SK-N-SH (cell line): ENCODE measurements around the gene WWOX. TPM values are rescaled to one million over a fixed set of nuclear protein-coding genes. Genes with fewer than 3 reads are reported as not detected.

Experiments used
- CTCF ChIA-PET: fragments of 300-600, 350-600 bp; formaldehyde crosslinking; extraction: SDS; loops from one replicate; lab custom pipeline; 2021; lab: Yijun Ruan, JAX
- POLR2A ChIA-PET: fragments of 350-600 bp; sonication (Branson Sonifier 250); formaldehyde crosslinking; extraction: SDS; loops from one replicate; lab custom pipeline; 2020; ENCODE audit warnings: antibody characterized with exemption, inconsistent platforms; lab: Yijun Ruan, JAX
- DNase-seq: peaks from one replicate; pipeline ENCODE4 v3.0.0; 2012
- H2AFZ ChIP-seq: fragments of 200-600 bp; sonication (generic); 2 replicates; pipeline ENCODE4 v1.8.1; 2016; ENCODE audit warnings: antibody characterized with exemption, mild to moderate bottlenecking, low read depth
- H3F3A ChIP-seq: fragments of 200-600 bp; sonication (generic); replicated peaks from 2 replicates; pipeline ENCODE3; 2016; ENCODE audit warnings: antibody characterized with exemption, mild to moderate bottlenecking; ENCODE audit not compliant: insufficient read depth
- H3K27ac ChIP-seq, 2 experiments: fragments of 200-500 bp in 1 of 2; fragments of 200-600 bp in 1 of 2; sonication (Bioruptor generic) in 1 of 2; sonication (generic), shearing (Covaris generic) in 1 of 2; 2 replicates each; pipeline versions ENCODE4 v1.5.1 to v1.6.1; 2014 to 2016; ENCODE audit warnings: low read depth in 2 of 2, inconsistent platforms in 1 of 2, low read length in 1 of 2, mild to moderate bottlenecking in 1 of 2, mixed read lengths in 1 of 2
- H3K27me3 ChIP-seq: fragments of 200-600 bp; sonication (generic), shearing (Covaris generic); 2 replicates; pipeline ENCODE4 v1.6.1; 2016; ENCODE audit warnings: mixed run types; ENCODE audit not compliant: insufficient read depth
- H3K36me3 ChIP-seq, 2 experiments: fragments of 200-500 bp in 1 of 2; fragments of 200-600 bp in 1 of 2; sonication (Bioruptor generic) in 1 of 2; sonication (generic) in 1 of 2; replicated peaks in 1 of 2; 2 replicates each; pipeline versions ENCODE3 to v1.5.1; 2014 to 2016; ENCODE audit warnings: low read length in 1 of 2, mild to moderate bottlenecking in 1 of 2; ENCODE audit not compliant: insufficient read depth in 2 of 2, control insufficient read depth in 1 of 2
- H3K4me1 ChIP-seq, 2 experiments: fragments of 200-500 bp in 1 of 2; fragments of 200-600 bp in 1 of 2; sonication (Bioruptor generic) in 1 of 2; sonication (generic), shearing (Covaris generic) in 1 of 2; 2 replicates each; pipeline versions ENCODE4 v1.5.1 to v1.6.1; 2014 to 2016; ENCODE audit warnings: low read depth in 1 of 2, low read length in 1 of 2, mixed run types in 1 of 2; ENCODE audit not compliant: insufficient read depth in 2 of 2, control insufficient read depth in 1 of 2
- H3K4me2 ChIP-seq: fragments of 200-600 bp; sonication (generic), shearing (Covaris generic); 2 replicates; pipeline ENCODE4 v1.6.1; 2017; ENCODE audit warnings: mixed run types
- H3K4me3 ChIP-seq, 2 experiments: fragments of 200-500 bp in 1 of 2; fragments of 200-600 bp in 1 of 2; sonication (Bioruptor generic) in 1 of 2; sonication (generic), shearing (Covaris generic) in 1 of 2; 2 replicates each; pipeline versions ENCODE4 v1.5.1 to v1.8.1; 2014 to 2016; ENCODE audit warnings: low read depth in 2 of 2, inconsistent platforms in 1 of 2, low read length in 1 of 2, mild to moderate bottlenecking in 1 of 2, mixed read lengths in 1 of 2, moderate library complexity in 1 of 2
- H3K79me2 ChIP-seq: fragments of 200-600 bp; sonication (generic); 2 replicates; pipeline ENCODE4 v1.8.1; 2017; ENCODE audit warnings: mild to moderate bottlenecking; ENCODE audit not compliant: insufficient read depth
- H3K9ac ChIP-seq: fragments of 200-600 bp; sonication (generic); 2 replicates; pipeline ENCODE4 v1.6.1; 2017; ENCODE audit warnings: mixed run types
- H3K9me2 ChIP-seq: fragments of 200-600 bp; sonication (generic); 2 replicates; pipeline ENCODE4 v1.6.1; 2017; ENCODE audit warnings: mixed run types
- H3K9me3 ChIP-seq: fragments of 200-600 bp; sonication (generic); 2 replicates; pipeline ENCODE4 v1.6.1; 2017; ENCODE audit warnings: mixed run types, mild to moderate bottlenecking, moderate library complexity
- H4K20me1 ChIP-seq: fragments of 200-600 bp; sonication (generic); 2 replicates; pipeline ENCODE4 v1.6.1; 2017; ENCODE audit warnings: mild to moderate bottlenecking, mixed run types; ENCODE audit not compliant: insufficient read depth
- CHD2 ChIP-seq: fragments of 150-350 bp; IDR thresholded peaks from 2 replicates; pipeline ENCODE4 v1.6.1; 2018; ENCODE audit warnings: low read length; ENCODE audit not compliant: partially characterized antibody
- ELF1 ChIP-seq: IDR thresholded peaks from 2 replicates; pipeline ENCODE4 v1.4.0; 2012
- EP300 ChIP-seq, 2 experiments: IDR thresholded peaks; 2 replicates each; pipeline versions ENCODE4 v1.4.0 to v1.6.1; 2012; ENCODE audit warnings: borderline replicate concordance in 1 of 2, low read depth in 1 of 2, low read length in 1 of 2
- FOSL2 ChIP-seq: IDR thresholded peaks from 2 replicates; pipeline ENCODE4 v1.4.0; 2012; ENCODE audit warnings: low read depth, mild to moderate bottlenecking, moderate library complexity, borderline replicate concordance
- FOXM1 ChIP-seq: IDR thresholded peaks from 2 replicates; pipeline ENCODE4 v1.4.0; 2012; ENCODE audit warnings: low read depth, mild to moderate bottlenecking
- GATA2 ChIP-seq: sonication (generic); formaldehyde crosslinking; IDR thresholded peaks from 2 replicates; pipeline ENCODE4 v1.5.0; 2020; ENCODE audit warnings: mild to moderate bottlenecking, missing genetic modification reagents
- MAX ChIP-seq: IDR thresholded peaks from 2 replicates; pipeline ENCODE4 v1.4.0; 2012; ENCODE audit warnings: low read depth
- MXI1 ChIP-seq: IDR thresholded peaks from 2 replicates; pipeline ENCODE4 v1.6.1; 2012; ENCODE audit warnings: mild to moderate bottlenecking, low read depth, low read length, improper control_type of control experiment
- PBX3 ChIP-seq: IDR thresholded peaks from 2 replicates; pipeline ENCODE4; 2012
- RCOR1 ChIP-seq: fragments of 150-350 bp; IDR thresholded peaks from 2 replicates; pipeline ENCODE4 v1.6.1; 2017; ENCODE audit warnings: antibody characterized with exemption, low read length
- REST ChIP-seq: IDR thresholded peaks from 2 replicates; pipeline ENCODE4 v1.6.1; 2012; ENCODE audit warnings: mild to moderate bottlenecking, low read depth, low read length, moderate library complexity
- RFX5 ChIP-seq: IDR thresholded peaks from 2 replicates; pipeline ENCODE4 v1.6.1; 2012; ENCODE audit warnings: mild to moderate bottlenecking, improper control_type of control experiment, low read length
- RXRA ChIP-seq: IDR thresholded peaks from 2 replicates; pipeline ENCODE4 v1.4.0; 2012; ENCODE audit warnings: low read depth, mild to moderate bottlenecking, borderline replicate concordance
- SIN3A ChIP-seq: IDR thresholded peaks from 2 replicates; pipeline ENCODE4 v1.6.1; 2012; ENCODE audit warnings: low read depth, mild to moderate bottlenecking, low read length, moderate library complexity, borderline replicate concordance
- SMC3 ChIP-seq: IDR thresholded peaks from 2 replicates; pipeline ENCODE4 v1.6.1; 2012; ENCODE audit warnings: low read depth, low read length, improper control_type of control experiment
- TCF12 ChIP-seq: IDR thresholded peaks from 2 replicates; pipeline ENCODE4 v1.4.0; 2012
- USF2 ChIP-seq: fragments of 150-350 bp; IDR thresholded peaks from 2 replicates; pipeline ENCODE4 v1.6.1; 2017; ENCODE audit warnings: antibody characterized with exemption, low read length, low read depth, borderline replicate concordance
- YY1 ChIP-seq: IDR thresholded peaks from 2 replicates; pipeline ENCODE4 v1.4.0; 2012; ENCODE audit warnings: low read depth, mild to moderate bottlenecking
- ZBTB33 ChIP-seq: IDR thresholded peaks from 2 replicates; pipeline ENCODE4 v1.4.0; 2012; ENCODE audit warnings: low read depth, borderline replicate concordance
- WGBS: methylation state at CpG from one replicate; pipeline ENCODE4 v1.1.6; 2017; ENCODE audit warnings: low lambda C conversion rate; 5-methylcytosine and 5-hydroxymethylcytosine counted together
- polyA plus RNA-seq, 3 experiments: library from polyadenylated mRNA; depleted of rRNA; stranded (reverse); fragments of >200 nt; gene quantifications; 2 replicates each; pipeline ENCODE4 v1.2.3, GENCODE V29; 2012

Gene WWOX
- polyA plus RNA-seq, 1 of the 3 experiments (the other 2 are of a cell fraction), result 10.8 TPM

GRCh38 chr16:78126662-78127061 is 27.2 kb downstream of the WWOX start:
- no peaks in the 10 kb centered on the region for H3K27me3 ChIP-seq
- CTCF ChIA-PET, result no interaction called here
- no peaks in the 10 kb centered on the region for H3K79me2 ChIP-seq
- H3K27ac ChIP-seq, result peak overlapping the region; percentile 50 to 61; a peak in 2 of 4 replicates
- no peaks in the 10 kb centered on the region for H3K36me3 ChIP-seq
- POLR2A ChIA-PET, result no interaction called here
- TF ChIP-seq ELF1 (no peak), RXRA (no peak), RCOR1 (no peak), CHD2 (no peak), ZBTB33 (no peak), SIN3A (no peak), GATA2 (CRISPR knock-in tag) (no peak), FOXM1 (no peak), MXI1 (no peak), EP300 (IDR thresholded peaks at IDR 0.05; ENCODE audit: borderline replicate concordance in 1 of 2, low read depth in 1 of 2, low read length in 1 of 2) (no peak), RFX5 (no peak), SMC3 (no peak), TCF12 (no peak), PBX3 (no peak), USF2 (no peak), YY1 (no peak), MAX (no peak), FOSL2 (no peak), REST (no peak)
- no peaks in the 10 kb centered on the region for H3K9me3 ChIP-seq
- H2AFZ ChIP-seq, result peak overlapping the region; percentile 23
- H3K4me3 ChIP-seq, result no peak overlapping the region
- H3F3A ChIP-seq, result no peaks in the 10 kb centered on the region
- DNase-seq, result no peak
- no peak overlapping the region for H3K9ac ChIP-seq
- H3K4me1 ChIP-seq, result peaks cover 5 to 10% of the 10 kb centered on the region in 2 experiments; a peak in 3 of 4 replicates
- 90% methylated on average over 3 of the region's 3 CpGs for WGBS
- 0 out of 2 replicates have a peak overlapping the region, but pooled peaks have one; percentile 2 for H3K4me2 ChIP-seq
- no peaks in the 10 kb centered on the region for H3K9me2 ChIP-seq
- no peaks in the 10 kb centered on the region for H4K20me1 ChIP-seq
